OCI-LY7 (cell line): ENCODE results near the gene CXorf58. TPM values are rescaled to one million over a fixed set of nuclear protein-coding genes. Genes with fewer than 3 reads are reported as not detected.

Experiments used
- BruUV-seq: library from RNA; stranded (reverse); fragments of 400-500 nt; replicated peaks from 2 replicates; lab custom pipeline; 2021; lab: Mats Ljungman, UMichigan
- CTCF ChIA-PET: fragments of 300-600 bp; sonication (Branson Sonifier 250); formaldehyde crosslinking; loops from one replicate; lab custom pipeline; 2022; ENCODE audit warnings: antibody characterized with exemption; ENCODE audit not compliant: unreplicated experiment; lab: Charles Lee
- POLR2A ChIA-PET: fragments of 300-600 bp; sonication (Branson Sonifier 250); formaldehyde crosslinking; loops from one replicate; lab custom pipeline; 2022; ENCODE audit warnings: antibody characterized with exemption; lab: Charles Lee
- DNase-seq: peaks from one replicate; pipeline ENCODE4 v3.0.0-alpha.2; 2015; ENCODE audit warnings: low spot score
- H2AFZ ChIP-seq: fragments of 200-600 bp; sonication (generic), shearing (Covaris generic); 2 replicates; pipeline ENCODE4 v1.6.1; 2014; ENCODE audit warnings: mild to moderate bottlenecking, antibody characterized with exemption, low read length, moderate library complexity
- H3K27ac ChIP-seq: fragments of 200-600 bp; sonication (generic); 2 replicates; pipeline ENCODE4 v1.5.1; 2014; ENCODE audit warnings: mixed run types, low read depth, mild to moderate bottlenecking, moderate library complexity, low read length, inconsistent platforms; ENCODE audit not compliant: poor library complexity, severe bottlenecking
- H3K36me3 ChIP-seq: fragments of 200-600 bp; sonication (generic); 2 replicates; pipeline ENCODE4 v1.6.1; 2014; ENCODE audit warnings: mild to moderate bottlenecking, antibody characterized with exemption, low read length, moderate library complexity, mixed read lengths; ENCODE audit not compliant: insufficient read depth
- H3K4me1 ChIP-seq: fragments of 200-600 bp; sonication (generic); 2 replicates; pipeline ENCODE4 v1.5.1; 2014; ENCODE audit warnings: mild to moderate bottlenecking, low read length; ENCODE audit not compliant: insufficient read depth, poor library complexity, severe bottlenecking
- H3K4me2 ChIP-seq: fragments of 200-600 bp; sonication (generic); 2 replicates; pipeline ENCODE4 v1.6.1; 2014; ENCODE audit warnings: mild to moderate bottlenecking, low read length
- H3K4me3 ChIP-seq: fragments of 200-600 bp; sonication (generic); 2 replicates; pipeline ENCODE4 v1.5.1; 2014; ENCODE audit warnings: mild to moderate bottlenecking, low read depth, low read length; ENCODE audit not compliant: poor library complexity, severe bottlenecking
- H3K79me2 ChIP-seq: fragments of 200-600 bp; sonication (generic); 2 replicates; pipeline ENCODE4 v1.6.1; 2016; ENCODE audit warnings: low read depth, mild to moderate bottlenecking, low read length, moderate library complexity, mixed read lengths; ENCODE audit not compliant: insufficient read depth
- H3K9me2 ChIP-seq: fragments of 200-600 bp; sonication (generic); 2 replicates; pipeline ENCODE4 v1.6.1; 2016; ENCODE audit warnings: mild to moderate bottlenecking, low read length, mixed read lengths; ENCODE audit not compliant: insufficient read depth
- H3K9me3 ChIP-seq: fragments of 200-600 bp; sonication (generic); 2 replicates; pipeline ENCODE4 v1.6.1; 2014; ENCODE audit warnings: mild to moderate bottlenecking, mixed run types, low read length, mixed read lengths
- H4K20me1 ChIP-seq: fragments of 200-600 bp; sonication (generic); 2 replicates; pipeline ENCODE4 v1.6.1; 2014; ENCODE audit warnings: mild to moderate bottlenecking, antibody characterized with exemption, low read length, moderate library complexity, mixed read lengths; ENCODE audit not compliant: insufficient read depth
- CTCF ChIP-seq: fragments of 200-600 bp; sonication (generic); conservative IDR thresholded peaks from 2 replicates; pipeline ENCODE4 v1.5.1; 2014; ENCODE audit warnings: mild to moderate bottlenecking, antibody characterized with exemption, low read length, moderate library complexity, mixed read lengths
- EZH2phosphoT487 ChIP-seq: fragments of 200-600 bp; sonication (generic); IDR thresholded peaks from 2 replicates; pipeline ENCODE4 v1.6.1; 2018; ENCODE audit warnings: low read depth, borderline replicate concordance, mild to moderate bottlenecking, mixed run types, antibody characterized with exemption, low read length, moderate library complexity, mixed read lengths
- intact Hi-C: fragments of 100-400 bp; cut with micrococcal nuclease; formaldehyde crosslinking; loops from one replicate; pipeline ENCODE4 v1.10.0; 2022; ENCODE audit not compliant: unreplicated experiment
- total RNA-seq, 2 experiments: library from RNA; depleted of rRNA in 1 of 2; stranded (reverse); fragments of >200 nt in 1 of 2; shearing (Covaris generic) in 1 of 2; gene quantifications; 2 replicates each; pipeline ENCODE4 v1.2.3, GENCODE V29; 2014 to 2022

CXorf58 gene
- total RNA-seq, 2 experiments from 2014 or later, result 0.46 TPM; not detected in 1

GRCh38 chrX:23885803-23886202 is 22.0 kb upstream of the CXorf58 start:
- Histone ChIP-seq H3K9me2 (no peaks in the 10 kb centered on the region), H3K4me1 (no peaks in the 10 kb centered on the region), H2AFZ (no peak overlapping the region), H3K36me3 (no peaks in the 10 kb centered on the region), H4K20me1 (no peaks in the 10 kb centered on the region), H3K27ac (no peak overlapping the region), H3K4me3 (no peak overlapping the region), H3K79me2 (no peaks in the 10 kb centered on the region), H3K9me3 (no peaks in the 10 kb centered on the region), H3K4me2 (no peak overlapping the region)
- CTCF ChIA-PET, result no interaction called here
- intact Hi-C loops, result no loop called here
- TF ChIP-seq CTCF (no peak), EZH2phosphoT487 (no peak)
- POLR2A ChIA-PET, result no interaction called here
- BruUV-seq, result no TSS peak
- DNase-seq, result no peak

DNA sequence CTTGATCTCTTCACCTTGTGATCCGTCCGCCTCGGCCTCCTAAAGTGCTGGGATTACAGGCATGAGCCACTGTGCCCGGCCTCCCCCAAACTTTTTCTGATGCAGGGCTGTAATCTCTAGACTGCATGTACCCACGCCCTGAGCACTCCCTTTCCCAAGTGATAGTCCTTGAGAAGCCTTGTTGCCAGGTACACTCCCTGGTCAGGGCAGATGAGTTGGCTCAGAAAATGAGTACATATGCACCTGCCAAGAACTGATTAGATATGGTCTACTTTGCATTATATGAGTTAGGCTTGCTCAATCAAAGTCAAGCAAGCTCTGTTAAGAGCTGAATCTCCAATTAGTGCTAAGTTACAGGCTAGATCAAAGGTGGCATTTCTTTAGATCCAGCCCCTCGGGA is 20.4 kb upstream of the CXorf58 start:
- H3K79me2 ChIP-seq, result no peaks in the 10 kb centered on the region
- BruUV-seq, result no TSS peak
- intact Hi-C loops, result no loop called here
- no peak overlapping the region for H2AFZ ChIP-seq
- H3K9me2 ChIP-seq, result no peaks in the 10 kb centered on the region
- H3K4me2 ChIP-seq, result no peak overlapping the region
- no peaks in the 10 kb centered on the region for H3K9me3 ChIP-seq
- no peak overlapping the region for H3K4me3 ChIP-seq
- H3K36me3 ChIP-seq, result no peaks in the 10 kb centered on the region
- ChIA-PET CTCF (no interaction called here), POLR2A (interaction anchor here (0.6 kb wide), 1 partner anchor 12 kb away, joined by 3 read pairs; no protein-coding TSS in a partner anchor)
- H3K27ac ChIP-seq, result no peak overlapping the region
- TF ChIP-seq CTCF, result no peak
- TF ChIP-seq EZH2phosphoT487, result no peak
- H4K20me1 ChIP-seq, result no peaks in the 10 kb centered on the region
- no peaks in the 10 kb centered on the region for H3K4me1 ChIP-seq
- DNase-seq, result no peak

GRCh38 chrX:23887918-23888317 is 19.9 kb upstream of the CXorf58 start:
- intact Hi-C loops, result no loop called here
- H3K9me2 ChIP-seq, result no peaks in the 10 kb centered on the region
- BruUV-seq, result no TSS peak
- no peak for DNase-seq
- no peak overlapping the region for H3K4me2 ChIP-seq
- no peaks in the 10 kb centered on the region for H3K36me3 ChIP-seq
- TF ChIP-seq EZH2phosphoT487 (no peak), CTCF (no peak)
- no peaks in the 10 kb centered on the region for H3K9me3 ChIP-seq
- H2AFZ ChIP-seq, result no peak overlapping the region
- ChIA-PET CTCF (no interaction called here), POLR2A (interaction anchor here (0.6 kb wide), 2 partner anchors 12 to 1001 kb away, joined by 3 read pairs; no protein-coding TSS in a partner anchor)
- no peaks in the 10 kb centered on the region for H4K20me1 ChIP-seq
- no peaks in the 10 kb centered on the region for H3K4me1 ChIP-seq
- H3K4me3 ChIP-seq, result no peak overlapping the region
- H3K79me2 ChIP-seq, result no peaks in the 10 kb centered on the region
- no peak overlapping the region for H3K27ac ChIP-seq
